Trophoblast cell (in vitro differentiated cells and primary cell): ENCODE measurements around the gene DYRK2.

Source experiments
- DNase-seq, 2 donors: peaks; one replicate each; pipeline ENCODE4 v3.0.0-alpha.2; 2016
- H2AFZ ChIP-seq: 2 replicates; pipeline ENCODE4 v1.6.1; 2013; ENCODE audit warnings: low read length, moderate library complexity, mild to moderate bottlenecking; ENCODE audit not compliant: insufficient read depth, poor library complexity
- H2AK5ac ChIP-seq: 2 replicates; pipeline ENCODE4 v1.6.1; 2013; ENCODE audit warnings: mild to moderate bottlenecking, low read length
- H2BK120ac ChIP-seq: 2 replicates; pipeline ENCODE4 v1.6.1; 2013; ENCODE audit warnings: low read length, mild to moderate bottlenecking, moderate library complexity; ENCODE audit not compliant: insufficient read depth, poor library complexity
- H2BK12ac ChIP-seq: 2 replicates; pipeline ENCODE4 v1.6.1; 2013; ENCODE audit warnings: mild to moderate bottlenecking, low read length, moderate library complexity
- H2BK5ac ChIP-seq: 2 replicates; pipeline ENCODE4 v1.6.1; 2013; ENCODE audit warnings: low read length, low read depth, moderate library complexity, mild to moderate bottlenecking; ENCODE audit not compliant: poor library complexity
- H3K14ac ChIP-seq: 2 replicates; pipeline ENCODE4 v1.6.1; 2013; ENCODE audit warnings: mild to moderate bottlenecking, low read length
- H3K18ac ChIP-seq: 2 replicates; pipeline ENCODE4 v1.6.1; 2013; ENCODE audit warnings: mild to moderate bottlenecking, low read length
- H3K23ac ChIP-seq: 2 replicates; pipeline ENCODE4 v1.6.1; 2013; ENCODE audit warnings: low read length
- H3K27ac ChIP-seq: 2 replicates; pipeline ENCODE4 v1.5.1; 2013; ENCODE audit warnings: low read depth, mild to moderate bottlenecking, inconsistent platforms, low read length, moderate library complexity
- H3K27me3 ChIP-seq: 2 replicates; pipeline ENCODE4 v1.6.1; 2013; ENCODE audit warnings: inconsistent platforms, mild to moderate bottlenecking, low read length, moderate library complexity; ENCODE audit not compliant: insufficient read depth
- H3K36me3 ChIP-seq, 2 experiments: 1 replicate in 1 of 2; 2 replicates in 1 of 2; pipeline ENCODE4 v1.6.1; 2013; ENCODE audit warnings: low read length in 2 of 2, mild to moderate bottlenecking in 2 of 2, moderate library complexity in 1 of 2; ENCODE audit not compliant: insufficient read depth in 2 of 2, control insufficient read depth in 1 of 2
- H3K4ac ChIP-seq: 2 replicates; pipeline ENCODE4 v1.6.1; 2013; ENCODE audit warnings: low read depth, mild to moderate bottlenecking, low read length, moderate library complexity
- H3K4me1 ChIP-seq, 2 experiments: 1 replicate in 1 of 2; 2 replicates in 1 of 2; pipeline ENCODE4 v1.6.1; 2013; ENCODE audit warnings: low read length in 2 of 2, mild to moderate bottlenecking in 2 of 2, moderate library complexity in 1 of 2; ENCODE audit not compliant: insufficient read depth in 2 of 2, control insufficient read depth in 1 of 2
- H3K4me2 ChIP-seq: 2 replicates; pipeline ENCODE4 v1.6.1; 2013; ENCODE audit warnings: inconsistent platforms, mild to moderate bottlenecking, low read length, moderate library complexity
- H3K4me3 ChIP-seq: 2 replicates; pipeline ENCODE4 v1.5.1; 2013; ENCODE audit warnings: mild to moderate bottlenecking, low read depth, low read length, inconsistent platforms
- H3K79me1 ChIP-seq: one replicate; pipeline ENCODE4 v1.6.1; 2013; ENCODE audit warnings: low read length
- H3K79me2 ChIP-seq: 2 replicates; pipeline ENCODE4 v1.6.1; 2013; ENCODE audit warnings: low read length, mild to moderate bottlenecking; ENCODE audit not compliant: control insufficient read depth, insufficient read depth, poor library complexity
- H3K9ac ChIP-seq: 2 replicates; pipeline ENCODE4 v1.6.1; 2013; ENCODE audit warnings: mild to moderate bottlenecking, low read length
- H3K9me3 ChIP-seq: 2 replicates; pipeline ENCODE4 v1.6.1; 2013; ENCODE audit warnings: low read depth, mild to moderate bottlenecking, control low read depth, inconsistent platforms, low read length; ENCODE audit not compliant: insufficient read depth
- H4K12ac ChIP-seq: 2 replicates; pipeline ENCODE4 v1.6.1; 2013; ENCODE audit warnings: low read depth, mild to moderate bottlenecking, low read length, moderate library complexity
- H4K8ac ChIP-seq: 2 replicates; pipeline ENCODE4 v1.6.1; 2013; ENCODE audit warnings: low read depth, mild to moderate bottlenecking, low read length, moderate library complexity
- H4K91ac ChIP-seq: one replicate; pipeline ENCODE4 v1.6.1; 2013; ENCODE audit warnings: low read depth, mild to moderate bottlenecking, low read length, moderate library complexity
- WGBS: extraction: QIAGEN DNeasy Blood & Tissue Kit; methylation state at CpG from one replicate; pipeline ENCODE4 v1.1.7; 2013; ENCODE audit warnings: missing lambda C conversion rate; ENCODE audit not compliant: insufficient read length, insufficient coverage; ENCODE audit errors: extremely low coverage; 5-methylcytosine and 5-hydroxymethylcytosine counted together

Gene DYRK2

GRCh38 chr12:67613040-67613439 lies 35.5 kb upstream of the DYRK2 start:
- no peaks in the 10 kb centered on the region for H3K27me3 ChIP-seq

GRCh38 chr12:67617629-67618028 lies 30.9 kb upstream of the DYRK2 start:
- WGBS, result no CpG with 5 or more reads among the region's 3 CpGs

More at GRCh38 chr12:67613040-67613439, 35.5 kb upstream of the DYRK2 start:
- Histone ChIP-seq H3K4me3 (no peak overlapping the region), H4K8ac (no peak overlapping the region), H3K23ac (no peak overlapping the region), H3K18ac (no peak overlapping the region), H2AFZ (no peak overlapping the region), H3K9me3 (no peaks in the 10 kb centered on the region), H2BK5ac (no peak overlapping the region), H3K9ac (no peak overlapping the region), H2BK12ac (no peak overlapping the region), H3K79me1 (peaks cover under 1% of the 10 kb centered on the region), H3K14ac (no peak overlapping the region), H3K27ac (no peak overlapping the region), H2BK120ac (no peak overlapping the region), H3K79me2 (no peaks in the 10 kb centered on the region), H4K91ac (no peak overlapping the region), H2AK5ac (no peak overlapping the region), H3K4me1 (no peaks in the 10 kb centered on the region), H4K12ac (no peak overlapping the region), H3K4ac (no peak overlapping the region), H3K36me3 (no peaks in the 10 kb centered on the region), H3K4me2 (no peak overlapping the region)
- DNase-seq, result no peak
- no CpG with 5 or more reads among the region's 3 CpGs for WGBS

GRCh38 chr12:67618303-67618702 lies 30.2 kb upstream of the DYRK2 start:
- H3K79me2 ChIP-seq, result no peaks in the 10 kb centered on the region
- no peak for DNase-seq
- no peak overlapping the region for H3K23ac ChIP-seq
- H4K12ac ChIP-seq, result no peak overlapping the region
- H3K9me3 ChIP-seq, result no peaks in the 10 kb centered on the region
- H2BK120ac ChIP-seq, result no peak overlapping the region
- H2AFZ ChIP-seq, result no peak overlapping the region
- H3K4ac ChIP-seq, result no peak overlapping the region
- H4K8ac ChIP-seq, result no peak overlapping the region
- peaks cover 3% of the 10 kb centered on the region for H3K79me1 ChIP-seq
- H3K14ac ChIP-seq, result no peak overlapping the region
- H2BK12ac ChIP-seq, result no peak overlapping the region
- no peak overlapping the region for H3K9ac ChIP-seq
- H3K4me2 ChIP-seq, result no peak overlapping the region
- H2BK5ac ChIP-seq, result no peak overlapping the region
- no peaks in the 10 kb centered on the region for H3K36me3 ChIP-seq
- H3K18ac ChIP-seq, result no peak overlapping the region
- no peak overlapping the region for H3K4me3 ChIP-seq
- no CpG with 5 or more reads among the region's 3 CpGs for WGBS
- no peaks in the 10 kb centered on the region for H3K4me1 ChIP-seq
- no peak overlapping the region for H3K27ac ChIP-seq
- H2AK5ac ChIP-seq, result no peak overlapping the region
- H4K91ac ChIP-seq, result no peak overlapping the region
- no peaks in the 10 kb centered on the region for H3K27me3 ChIP-seq

More at GRCh38 chr12:67617629-67618028, 30.9 kb upstream of the DYRK2 start:
- Histone ChIP-seq H3K9me3 (no peaks in the 10 kb centered on the region), H3K4me3 (no peak overlapping the region), H2BK12ac (no peak overlapping the region), H2AK5ac (no peak overlapping the region), H3K79me1 (peaks cover 3% of the 10 kb centered on the region), H3K14ac (no peak overlapping the region), H3K4ac (no peak overlapping the region), H3K9ac (no peak overlapping the region), H3K79me2 (no peaks in the 10 kb centered on the region), H4K8ac (no peak overlapping the region), H2BK120ac (no peak overlapping the region), H3K27me3 (no peaks in the 10 kb centered on the region), H3K4me2 (no peak overlapping the region), H3K27ac (no peak overlapping the region), H4K12ac (no peak overlapping the region), H3K23ac (no peak overlapping the region), H3K4me1 (no peaks in the 10 kb centered on the region), H4K91ac (no peak overlapping the region), H2BK5ac (no peak overlapping the region), H3K18ac (no peak overlapping the region), H2AFZ (no peak overlapping the region), H3K36me3 (no peaks in the 10 kb centered on the region)
- DNase-seq, result no peak

- Histone ChIP-seq H3K9ac (no peak overlapping the region), H3K23ac (no peak overlapping the region), H2BK5ac (no peak overlapping the region), H3K79me1 (peaks cover 3% of the 10 kb centered on the region), H4K91ac (no peak overlapping the region), H2BK12ac (no peak overlapping the region), H3K36me3 (no peaks in the 10 kb centered on the region), H3K4me3 (no peak overlapping the region), H3K4me2 (no peak overlapping the region), H3K18ac (no peak overlapping the region), H3K4me1 (no peaks in the 10 kb centered on the region), H4K12ac (no peak overlapping the region), H3K4ac (no peak overlapping the region), H3K79me2 (no peaks in the 10 kb centered on the region), H4K8ac (no peak overlapping the region), H2BK120ac (no peak overlapping the region), H3K27me3 (no peaks in the 10 kb centered on the region), H3K14ac (no peak overlapping the region), H3K9me3 (no peaks in the 10 kb centered on the region), H2AFZ (no peak overlapping the region), H2AK5ac (no peak overlapping the region), H3K27ac (no peak overlapping the region)
- WGBS, result no CpG with 5 or more reads among the region's 1 CpG
- DNase-seq, result no peak
These were observed 27.4 kb upstream of the DYRK2 start for GRCh38 chr12:67621112-67621511.
